BJ (cell line): Measurements from ENCODE around the gene SORCS2. TPM values are rescaled to one million over a fixed set of nuclear protein-coding genes. Genes with fewer than 3 reads are reported as not detected.

ENCODE experiments used
- CTCF ChIA-PET: fragments of 350-600 bp; formaldehyde crosslinking; extraction: SDS; loops from one replicate; lab custom pipeline; 2021; ENCODE audit warnings: antibody characterized with exemption, inconsistent platforms; lab: Yijun Ruan, JAX
- POLR2A ChIA-PET: fragments of 300-600 bp; sonication (Branson Sonifier 250); formaldehyde crosslinking; extraction: SDS; loops from one replicate; lab custom pipeline; 2021; ENCODE audit warnings: antibody characterized with exemption; lab: Charles Lee
- DNase-seq: peaks from one replicate; pipeline ENCODE4 v3.0.0-alpha.2; 2011; ENCODE audit warnings: low read depth
- H3K27me3 ChIP-seq: 2 replicates; pipeline ENCODE4 v1.6.0; 2011; ENCODE audit warnings: low read length; ENCODE audit not compliant: control insufficient read depth, insufficient read depth
- H3K36me3 ChIP-seq: 2 replicates; pipeline ENCODE4 v1.5.1; 2011; ENCODE audit warnings: low read length; ENCODE audit not compliant: control insufficient read depth, insufficient read depth
- H3K4me3 ChIP-seq: 2 replicates; pipeline ENCODE4 v1.5.1; 2011; ENCODE audit warnings: low read depth, mild to moderate bottlenecking, control low read depth, low read length
- CTCF ChIP-seq: IDR thresholded peaks from 2 replicates; pipeline ENCODE4 v1.5.1; 2011; ENCODE audit warnings: low read depth, mild to moderate bottlenecking, control low read depth, inconsistent platforms, low read length, moderate library complexity; ENCODE audit not compliant: insufficient read depth
- polyA plus RNA-seq: library from polyadenylated mRNA; depleted of rRNA; stranded (reverse); fragments of >200 nt; gene quantifications from 2 replicates; pipeline ENCODE4 v1.2.3, GENCODE V29; 2011

Gene SORCS2
- polyA plus RNA-seq, 1 experiment = 0.63 TPM

GRCh38 chr4:7253341-7253700 is 61.0 kb downstream of the SORCS2 start:
- no peak for DNase-seq

GRCh38 chr4:7253837-7254236 is 61.5 kb downstream of the SORCS2 start:
- TF ChIP-seq CTCF = no peak
- Histone ChIP-seq H3K27me3 (peaks cover 16% of the 10 kb centered on the region), H3K4me3 (no peak overlapping the region), H3K36me3 (no peaks in the 10 kb centered on the region)
- DNase-seq = no peak
- CTCF ChIA-PET = interaction anchor here (0.8 to 1.3 kb wide), 4 partner anchors 11 to 98 kb away, joined by 3 to 4 read pairs (median 3); no protein-coding TSS in a partner anchor
- POLR2A ChIA-PET = no interaction called here

More at GRCh38 chr4:7253341-7253700, 61.0 kb downstream of the SORCS2 start:
- ChIA-PET POLR2A (no interaction called here), CTCF (interaction anchor here (0.8 to 1.3 kb wide), 4 partner anchors 10 to 97 kb away, joined by 3 to 4 read pairs (median 3); no protein-coding TSS in a partner anchor)
- Histone ChIP-seq H3K36me3 (no peaks in the 10 kb centered on the region), H3K4me3 (no peak overlapping the region), H3K27me3 (peaks cover 16% of the 10 kb centered on the region)
- TF ChIP-seq CTCF = no peak

- ChIA-PET POLR2A (no interaction called here), CTCF (no interaction called here)
- Histone ChIP-seq H3K4me3 (no peak overlapping the region), H3K36me3 (no peaks in the 10 kb centered on the region), H3K27me3 (peaks cover 17% of the 10 kb centered on the region)
- DNase-seq = no peak
- TF ChIP-seq CTCF = no peak
These were observed 62.6 kb downstream of the SORCS2 start for GRCh38 chr4:7254736-7255487.

GRCh38 chr4:7255488-7255881 is 63.1 kb downstream of the SORCS2 start:
- Histone ChIP-seq H3K27me3 (peaks cover 20% of the 10 kb centered on the region), H3K4me3 (no peak overlapping the region), H3K36me3 (no peaks in the 10 kb centered on the region)
- CTCF ChIA-PET = no interaction called here
- no peak for TF ChIP-seq CTCF
- no peak for DNase-seq
- POLR2A ChIA-PET = no interaction called here

DNA sequence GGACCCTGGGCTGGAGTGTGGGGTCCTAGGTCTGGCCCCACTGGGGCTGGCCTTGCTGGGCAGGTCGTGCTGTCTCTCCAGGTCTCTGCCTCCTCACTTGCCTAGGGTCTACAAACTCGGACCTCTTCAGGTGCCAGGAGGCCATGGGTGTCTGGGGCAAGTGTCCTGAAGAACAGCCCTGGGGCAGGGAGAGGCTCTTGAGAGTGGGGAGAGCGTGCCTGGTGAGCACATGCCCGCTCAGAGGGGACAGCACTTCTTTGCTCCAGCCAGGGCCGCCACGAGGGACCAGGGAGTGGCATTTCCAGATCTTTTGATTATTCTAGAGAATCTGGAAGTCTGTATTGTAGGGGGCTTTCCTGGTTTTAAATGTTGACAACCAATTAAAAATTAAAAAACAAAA is 63.7 kb downstream of the SORCS2 start:
- peaks cover 22% of the 10 kb centered on the region for H3K27me3 ChIP-seq
- ChIA-PET POLR2A (no interaction called here), CTCF (interaction anchor here (0.6 to 0.8 kb wide), 2 partner anchors 64 to 582 kb away, joined by 3 read pairs; a partner anchor contains a TSS)
- TF ChIP-seq CTCF = no peak
- no peak for DNase-seq
- H3K4me3 ChIP-seq = no peak overlapping the region
- no peaks in the 10 kb centered on the region for H3K36me3 ChIP-seq
